HG02588 (cell line): ENCODE measurements around the gene FNBP1.
"Not testable (repeated sequence)": the region's sequence is repeated elsewhere in the genome, so short reads cannot be mapped to it uniquely, and the experiment has no call there.

ENCODE experiments used
- ATAC-seq: cut with Tn5 transposase; IDR thresholded peaks from one replicate; pipeline ENCODE4 v1.9.1; 2021; ENCODE audit warnings: mild to moderate bottlenecking, moderate library complexity; ENCODE audit not compliant: unreplicated experiment

The FNBP1 gene

GRCh38 chr9:129962451-129962864 lies 80.5 kb downstream of the FNBP1 start:
- ATAC-seq = no peak

- ATAC-seq = no peak
Measured at GRCh38 chr9:129958796-129959195, 84.2 kb downstream of the FNBP1 start.

GRCh38 chr9:129954868-129955550 lies 88.0 kb downstream of the FNBP1 start:
- ATAC-seq = no peak

GRCh38 chr9:129953736-129954135 lies 89.3 kb downstream of the FNBP1 start:
- no peak for ATAC-seq

- ATAC-seq = no peak
Measured at GRCh38 chr9:129952337-129952736, 90.7 kb downstream of the FNBP1 start.

GRCh38 chr9:129949821-129950220 lies 93.2 kb downstream of the FNBP1 start:
- ATAC-seq = no peak

GRCh38 chr9:129948626-129949025 lies 94.4 kb downstream of the FNBP1 start:
- not testable (repeated sequence) for ATAC-seq

- no peak for ATAC-seq
Measured at GRCh38 chr9:129946246-129946995, 96.6 kb downstream of the FNBP1 start.

- no peak for ATAC-seq
Measured at GRCh38 chr9:129945314-129945713, 97.7 kb downstream of the FNBP1 start.

GRCh38 chr9:129944506-129945116 lies 98.4 kb downstream of the FNBP1 start:
- ATAC-seq = no peak

- no peak for ATAC-seq
Measured at GRCh38 chr9:129939431-129939830, 103.6 kb downstream of the FNBP1 start.

- no peak for ATAC-seq
Measured at GRCh38 chr9:129938291-129938979, 104.6 kb downstream of the FNBP1 start.

- ATAC-seq = not testable (repeated sequence)
Measured at GRCh38 chr9:129937879-129938278, 105.1 kb downstream of the FNBP1 start.

- ATAC-seq = no peak
Measured at GRCh38 chr9:129936222-129936621, 106.8 kb downstream of the FNBP1 start.

- no peak for ATAC-seq
Measured at GRCh38 chr9:129934780-129935179, 108.2 kb downstream of the FNBP1 start.

GRCh38 chr9:129934041-129934591 lies 108.9 kb downstream of the FNBP1 start:
- ATAC-seq = no peak

GRCh38 chr9:129933185-129934040 lies 109.6 kb downstream of the FNBP1 start:
- ATAC-seq = no peak

GRCh38 chr9:129932303-129933151 lies 110.5 kb downstream of the FNBP1 start:
- no peak for ATAC-seq

- no peak for ATAC-seq
Measured at GRCh38 chr9:129930743-129931142, 112.2 kb downstream of the FNBP1 start.
